GM21381 (cell line): ENCODE measurements around the gene MCUR1.
A peak's percentile ranks its signal among the peaks of the same experiment; 100 is the strongest.
"Not testable (repeated sequence)": the region's sequence is repeated elsewhere in the genome, so short reads cannot be mapped to it uniquely, and the experiment has no call there.

Experiments used
- ATAC-seq: cut with Tn5 transposase; IDR thresholded peaks from one replicate; pipeline ENCODE4 v1.9.1; 2021; ENCODE audit warnings: mild to moderate bottlenecking, moderate library complexity; ENCODE audit not compliant: unreplicated experiment

The MCUR1 gene

GRCh38 chr6:13829419-13829818 is 15.1 kb upstream of the MCUR1 start:
- not testable (repeated sequence) for ATAC-seq

- ATAC-seq = not testable (repeated sequence)
Measured at GRCh38 chr6:13828656-13829301, 14.4 kb upstream of the MCUR1 start.

DNA sequence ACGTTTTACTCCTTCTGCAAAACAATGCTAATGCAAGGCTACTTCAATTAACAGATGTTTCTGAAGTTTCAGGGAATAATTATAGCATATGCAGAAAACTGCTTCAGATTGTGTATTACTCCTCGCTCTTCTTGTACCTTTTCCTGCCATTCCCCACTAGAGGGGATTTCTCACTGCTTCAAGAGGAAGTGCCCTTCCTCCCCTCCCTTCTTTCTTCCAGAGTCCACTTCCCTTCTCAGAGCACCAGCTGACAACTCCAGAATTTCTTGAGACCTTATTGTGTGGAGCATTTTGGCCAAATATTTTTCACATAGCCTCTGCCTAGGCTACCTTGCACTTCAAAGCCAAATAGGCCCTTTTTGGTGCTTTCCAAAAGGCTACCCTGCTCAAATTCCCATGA is 12.7 kb upstream of the MCUR1 start:
- no peak for ATAC-seq

DNA sequence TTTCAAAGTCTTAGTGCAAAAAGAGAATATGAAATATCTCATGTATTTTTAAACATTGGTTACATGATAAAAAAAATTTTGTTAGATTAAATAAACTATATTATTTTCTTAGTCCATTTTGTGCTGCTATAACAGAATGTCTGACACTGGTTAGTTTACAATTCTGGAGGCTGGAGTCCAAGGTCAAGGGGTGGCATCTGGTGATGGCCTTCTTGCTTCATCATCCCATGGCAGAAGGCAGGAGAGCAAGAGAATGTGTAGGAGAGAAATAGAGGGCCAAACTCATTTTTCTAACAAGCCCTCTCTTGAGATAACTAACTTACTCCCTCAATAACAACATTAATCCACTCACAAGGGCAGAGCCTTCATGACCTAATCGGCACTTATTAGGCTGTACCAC is 11.5 kb upstream of the MCUR1 start:
- no peak for ATAC-seq

DNA sequence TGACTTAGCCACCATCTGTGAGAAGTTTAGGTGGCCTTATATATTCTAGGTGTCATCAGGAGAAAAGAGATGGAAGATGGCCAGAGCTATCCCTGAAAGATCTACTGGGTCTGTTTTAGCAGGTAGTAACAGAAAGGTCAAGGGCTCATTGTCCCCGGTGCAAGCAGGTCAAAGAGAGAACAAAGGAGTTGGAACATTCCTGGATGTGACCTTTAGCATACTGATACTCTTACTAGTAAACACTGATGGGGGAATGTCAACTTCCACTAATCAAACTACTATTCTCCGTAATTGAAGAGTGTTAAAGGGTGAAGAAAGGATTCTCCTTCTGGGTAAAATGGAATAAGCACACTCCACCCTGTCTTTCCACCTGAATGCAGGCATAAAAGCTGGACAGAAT is 4.0 kb upstream of the MCUR1 start:
- no peak for ATAC-seq

DNA sequence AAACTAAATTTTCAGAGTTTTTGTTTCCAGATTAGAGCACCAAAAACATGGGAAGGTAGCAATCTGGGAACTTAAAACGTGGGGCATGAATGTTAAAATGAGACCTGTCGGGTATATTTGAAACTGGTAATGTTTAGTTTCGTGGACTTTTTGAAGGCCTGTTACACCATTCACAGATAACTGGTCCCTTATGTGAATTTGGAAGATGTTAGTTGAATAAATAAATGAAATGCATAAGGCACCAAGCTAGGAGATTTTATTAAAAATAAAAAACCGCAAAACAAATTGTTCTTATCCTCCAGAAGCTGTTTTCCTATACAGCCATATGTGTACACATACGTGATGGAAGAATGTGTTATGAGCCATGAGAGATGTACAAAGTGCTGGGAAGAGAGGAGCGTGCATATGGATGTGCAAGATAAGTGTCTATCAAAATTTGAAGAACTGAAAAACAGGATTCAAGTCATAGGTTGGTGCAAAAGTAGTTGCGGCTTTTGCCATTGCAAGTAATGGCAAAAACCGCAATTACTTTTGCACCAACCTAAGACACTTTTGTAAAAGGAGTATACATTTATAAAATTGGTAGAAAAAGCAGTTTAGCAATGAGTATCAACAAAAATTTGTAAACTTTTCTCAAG is 700 bp upstream of the MCUR1 start:
- no peak for ATAC-seq

DNA sequence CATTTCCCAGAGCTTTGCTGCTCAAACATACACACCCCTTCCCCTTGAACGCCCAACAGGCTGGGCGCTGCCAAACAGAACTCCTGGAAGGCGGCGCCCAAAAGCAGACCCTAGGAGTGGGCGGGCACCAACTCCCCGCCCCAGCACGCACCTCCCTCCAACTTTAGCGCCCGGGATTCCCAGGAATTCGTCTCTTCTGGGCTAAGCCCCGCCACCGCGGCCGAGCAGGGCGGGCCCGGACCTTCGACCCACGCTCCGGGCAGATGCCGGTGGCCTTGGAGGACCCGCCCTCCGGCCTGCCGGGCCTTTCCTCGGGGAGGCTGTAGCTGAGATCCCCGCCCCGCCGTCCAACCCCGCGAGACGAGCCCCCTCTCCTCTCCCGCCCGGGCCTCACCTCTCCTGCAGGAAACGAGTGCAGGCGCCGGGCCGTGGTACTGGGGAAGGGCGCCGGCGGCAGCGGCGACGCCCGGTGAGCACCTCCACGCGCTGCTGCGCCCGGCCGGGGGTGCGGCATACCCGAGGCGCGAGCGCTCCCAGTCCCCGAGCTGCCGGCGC is 659 bp downstream of the MCUR1 start:
- peak; percentile 39 for ATAC-seq

DNA sequence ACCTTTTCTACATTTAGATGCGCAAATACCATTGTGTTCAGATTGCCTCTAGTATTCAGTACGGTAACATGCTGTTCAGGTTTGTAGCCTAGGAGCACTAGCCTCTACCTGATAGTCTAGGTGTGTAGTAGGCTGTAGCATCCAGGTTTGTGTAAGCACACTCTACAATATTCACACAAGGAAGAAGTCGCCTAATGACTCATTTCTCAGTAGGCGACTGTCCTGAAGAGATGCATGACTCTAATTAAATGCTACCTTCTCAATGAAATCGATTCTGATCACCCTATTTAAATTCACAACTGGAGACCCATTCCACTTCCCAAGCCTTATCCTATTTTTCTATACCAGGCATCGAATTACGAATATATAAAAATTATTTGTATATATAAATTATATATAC is 1.3 kb downstream of the MCUR1 start:
- no peak for ATAC-seq

DNA sequence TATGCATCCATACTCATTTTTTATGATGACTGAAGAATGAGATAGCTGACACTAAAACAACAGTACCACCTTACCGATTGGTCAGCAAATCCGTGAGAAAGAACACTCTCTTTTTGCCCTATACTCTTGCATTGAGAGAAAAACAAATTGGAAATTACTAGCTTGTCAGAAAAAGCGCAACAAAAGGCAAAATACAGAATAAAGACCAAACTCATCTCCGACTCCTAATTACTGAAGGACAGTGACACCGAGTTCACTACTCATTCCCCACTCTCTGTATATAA is 2.1 kb downstream of the MCUR1 start:
- no peak for ATAC-seq

GRCh38 chr6:13811627-13812358 is 2.6 kb downstream of the MCUR1 start:
- no peak for ATAC-seq

GRCh38 chr6:13810688-13811446 is 3.5 kb downstream of the MCUR1 start:
- no peak for ATAC-seq

GRCh38 chr6:13808801-13809200 is 5.6 kb downstream of the MCUR1 start:
- no peak for ATAC-seq

GRCh38 chr6:13807696-13808095 is 6.7 kb downstream of the MCUR1 start:
- no peak for ATAC-seq

- no peak for ATAC-seq
Measured at GRCh38 chr6:13803581-13803980, 10.8 kb downstream of the MCUR1 start.

DNA sequence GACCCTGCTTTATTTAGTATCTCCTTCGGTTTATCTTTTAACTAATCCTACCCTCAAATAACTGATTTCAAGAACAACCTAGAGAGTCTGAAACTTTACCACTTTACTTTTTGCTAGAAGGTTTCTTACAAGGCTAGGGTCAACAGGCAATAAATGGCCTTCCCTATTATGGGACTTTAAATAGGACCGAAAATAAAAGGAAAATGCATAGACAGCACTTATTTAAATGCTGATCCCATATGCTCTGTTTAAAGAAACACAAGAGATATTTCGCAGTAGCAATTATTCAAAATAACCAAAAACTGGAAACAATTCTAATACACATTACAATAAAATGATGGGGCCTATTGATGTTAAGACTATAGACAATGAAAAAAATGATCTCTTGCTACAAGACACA is 13.7 kb downstream of the MCUR1 start:
- no peak for ATAC-seq

GRCh38 chr6:13796781-13797180 is 17.6 kb downstream of the MCUR1 start:
- no peak for ATAC-seq

DNA sequence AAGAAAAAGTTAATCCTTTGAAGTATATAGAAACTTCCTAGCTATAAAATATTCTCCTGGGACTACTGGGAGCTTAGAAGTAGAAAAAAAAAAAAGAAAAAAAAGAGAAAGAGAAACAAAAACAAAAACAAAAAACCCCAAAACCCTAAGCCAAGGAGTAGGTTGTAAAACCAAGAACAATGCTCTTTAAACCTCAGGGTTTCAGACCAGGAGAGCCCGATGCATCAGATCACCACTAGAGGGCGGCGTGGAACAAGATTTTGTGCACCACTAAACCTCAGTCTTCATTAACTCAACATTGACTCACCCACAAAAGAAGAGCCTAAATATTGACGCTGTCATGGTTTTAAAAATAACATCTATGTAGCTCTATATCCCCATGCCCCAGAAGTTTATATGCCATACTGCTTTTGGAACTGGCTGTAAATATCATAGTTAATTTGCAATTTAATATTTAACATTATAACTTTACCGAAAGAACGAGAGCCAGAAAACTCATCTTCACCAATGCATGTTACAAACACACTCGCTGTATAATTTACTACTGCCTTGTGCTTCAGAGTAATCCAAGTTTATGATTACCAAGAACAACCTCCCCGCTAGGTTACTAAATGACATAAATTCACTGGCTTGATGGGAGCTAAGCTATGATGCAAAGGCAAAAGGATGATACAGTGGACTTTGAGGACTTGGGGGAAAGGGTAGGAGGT is 19.2 kb downstream of the MCUR1 start:
- ATAC-seq = peak; percentile 90

DNA sequence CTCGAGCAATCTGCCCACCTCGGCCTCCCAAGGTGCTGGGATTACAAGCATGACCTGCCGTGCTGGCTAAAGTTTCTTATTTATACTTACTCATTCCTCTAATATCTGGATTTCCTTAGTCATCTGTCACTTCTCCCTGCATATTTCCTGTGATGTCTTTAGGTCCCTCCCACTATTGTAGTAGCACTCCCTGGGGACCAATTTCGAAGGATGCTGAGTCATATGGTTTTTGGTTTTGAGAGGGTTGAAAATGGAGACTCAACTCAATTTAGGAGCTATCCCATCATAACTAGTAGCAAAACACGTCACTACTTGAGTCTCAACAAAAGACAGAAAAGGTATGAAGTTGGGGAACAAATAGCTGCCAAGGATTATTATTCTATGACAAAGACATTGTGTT is 20.2 kb downstream of the MCUR1 start:
- no peak for ATAC-seq

GRCh38 chr6:13789746-13790145 is 24.6 kb downstream of the MCUR1 start:
- no peak for ATAC-seq

DNA sequence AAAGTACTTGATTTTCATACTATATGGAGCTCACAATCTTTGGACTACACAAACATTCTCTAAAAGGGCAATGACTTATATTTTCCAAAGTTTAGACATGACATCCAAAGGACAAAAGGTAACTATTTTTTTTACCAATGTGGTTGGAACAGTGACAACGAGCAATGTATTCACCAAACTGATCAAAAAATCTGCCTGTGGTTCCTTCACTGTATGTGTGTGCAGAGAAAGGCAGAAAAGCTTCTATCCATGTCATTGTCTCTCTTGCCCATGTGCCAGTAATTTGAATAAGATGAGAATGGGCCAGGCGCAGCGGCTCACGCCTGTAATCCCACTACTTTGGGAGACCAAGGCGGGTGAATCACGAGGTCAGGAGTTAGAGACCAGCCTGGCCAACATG is 25.5 kb downstream of the MCUR1 start:
- no peak for ATAC-seq

- ATAC-seq = no peak
Measured at GRCh38 chr6:13787137-13787536, 27.2 kb downstream of the MCUR1 start.
